ENCODE data around the gene REC114. TPM values are rescaled to one million over a fixed set of nuclear protein-coding genes. Genes with fewer than 3 reads are reported as not detected.

Gene REC114
- total and polyA plus RNA-seq, 9 of the 15 experiments (the other 6 are each of a cell fraction or from before 2014, with no cell fraction given), result 0.07 to 0.24 TPM; not detected in 7

GRCh38 chr15:73454096-73454495 lies 11.1 kb downstream of the REC114 start (continued):
- TF ChIP-seq HBP1 (CRISPR knock-in tag; IDR thresholded peaks at IDR 0.05) (no peak), FOXJ3 (CRISPR knock-in tag; IDR thresholded peaks at IDR 0.05) (no peak), FOXO4 (CRISPR knock-in tag; IDR thresholded peaks at IDR 0.05) (no peak), ZNF316 (IDR thresholded peaks at IDR 0.05) (peak; percentile 95)

GRCh38 chr15:73455876-73456275 lies 12.9 kb downstream of the REC114 start:
- Histone ChIP-seq H3K27ac (ENCODE audit: extremely low read depth, low read depth, low read length) (no peak overlapping the region), H3K9me3 (replicated peaks; ENCODE audit: control insufficient read depth, insufficient read depth, low read depth, low read length) (no peaks in the 10 kb centered on the region; the same call in 1 of the 2 replicates), H3K4me2 (ENCODE audit: insufficient read depth, low read length) (no peak overlapping the region), H4K20me1 (replicated peaks; ENCODE audit: control insufficient read depth, insufficient read depth, low read length) (no peaks in the 10 kb centered on the region; the same call in 1 of the 2 replicates), H3K9me1 (ENCODE audit: control insufficient read depth, insufficient read depth, low read length) (no peaks in the 10 kb centered on the region), H3K36me3 (ENCODE audit: control insufficient read depth, insufficient read depth, low read length) (no peaks in the 10 kb centered on the region), H3K4me1 (replicated peaks in 1 of 2; ENCODE audit: control insufficient read depth in 2 of 2, insufficient read depth in 2 of 2, low read length in 2 of 2) (no peaks in the 10 kb centered on the region), H2AFZ (ENCODE audit: low read depth, low read length) (no peak overlapping the region), H3K4me3 (no peak overlapping the region), H3K27me3 (ENCODE audit: control insufficient read depth in 2 of 2, insufficient read depth in 2 of 2, low read length in 2 of 2) (peaks cover 0 to 6% of the 10 kb centered on the region in 2 experiments; a peak in 3 of 5 replicates), H3K79me2 (ENCODE audit: control insufficient read depth, insufficient read depth, low read length) (no peaks in the 10 kb centered on the region), H3K9ac (ENCODE audit: insufficient read depth in 1 of 2, low read depth in 2 of 2, low read length in 2 of 2) (no peak overlapping the region)
- no TSS peak for BruUV-seq (replicated peaks)
- FAIRE-seq (no peak), DNase-seq (ENCODE audit: extremely low read depth in 1 of 4, low spot score in 3 of 4) (no peak), ATAC-seq (no peak)
- POLR2A ChIA-PET, result no interaction called here
- in situ Hi-C loops (cut with MboI) (no loop called here), intact Hi-C loops (cut with micrococcal nuclease) (no loop called here)
- CTCF ChIA-PET (ENCODE audit: low intra/inter-chr PET ratio), result no interaction called here
- WGBS (ENCODE audit: insufficient coverage, low coverage, missing lambda C conversion rate), result 0% methylated on average over 1 of the region's 1 CpG
- TF ChIP-seq CTCF (IDR thresholded peaks at IDR 0.05 in 2 of 3, conservative IDR thresholded peaks at IDR 0.05 in 1 of 3; ENCODE audit: insufficient read depth in 2 of 3, low read depth in 1 of 3, low read length in 3 of 3) (no peak), NBN (IDR thresholded peaks at IDR 0.05; ENCODE audit: low read depth) (no peak), MCM5 (IDR thresholded peaks at IDR 0.05; ENCODE audit: low read depth) (no peak)

Data from K562 (cell line).